ENCODE measurements around the gene ZNF784. TPM values are rescaled to one million over a fixed set of nuclear protein-coding genes. Genes with fewer than 3 reads are reported as not detected.

ZNF784 gene
- total and polyA plus RNA-seq, 2 of the 13 experiments (the other 11 are each of a cell fraction or from before 2014, with no cell fraction given), result 4.1 to 4.2 TPM

GRCh38 chr19:55640043-55640576 is 15.7 kb upstream of the ZNF784 start (continued):
- TF ChIP-seq ZGPAT (CRISPR knock-in tag; IDR thresholded peaks at IDR 0.05), result 0 out of 2 replicates have a peak, but pooled peaks have one; percentile 5
- TF ChIP-seq NCOA1 (CRISPR knock-in tag; IDR thresholded peaks at IDR 0.05), result peak; percentile 59; the same call in 1 of the 2 replicates
- TF ChIP-seq REL (CRISPR knock-in tag; conservative IDR thresholded peaks at IDR 0.05), result no peak
- TF ChIP-seq ZFP91 (CRISPR knock-in tag; IDR thresholded peaks at IDR 0.05; ENCODE audit: borderline replicate concordance), result no peak; the same call in 1 of the 2 replicates
- no peak for TF ChIP-seq CBX5 (CRISPR knock-in tag; IDR thresholded peaks at IDR 0.05; ENCODE audit: borderline replicate concordance)
- no peak for TF ChIP-seq ZNF598 (CRISPR knock-in tag; IDR thresholded peaks at IDR 0.05; ENCODE audit: borderline replicate concordance)
- TF ChIP-seq ZSCAN29 (CRISPR knock-in tag; conservative IDR thresholded peaks at IDR 0.05), result no peak
- no peak for TF ChIP-seq ZNF317 (CRISPR knock-in tag; IDR thresholded peaks at IDR 0.05)
- TF ChIP-seq ZNF235 (CRISPR knock-in tag; IDR thresholded peaks at IDR 0.05; ENCODE audit: borderline replicate concordance), result 0 out of 2 replicates have a peak, but pooled peaks have one; percentile 61
- TF ChIP-seq DMAP1 (CRISPR knock-in tag; IDR thresholded peaks at IDR 0.05), result no peak
- TF ChIP-seq KMT2B (CRISPR knock-in tag; IDR thresholded peaks at IDR 0.05), result 0 out of 2 replicates have a peak, but pooled peaks have one; percentile 12
- TF ChIP-seq KLF12 (CRISPR knock-in tag; IDR thresholded peaks at IDR 0.05; ENCODE audit: borderline replicate concordance), result no peak
- TF ChIP-seq RBM22 (optimal IDR thresholded peaks at IDR 0.05; ENCODE audit: low read length), result no peak
- no peak; the same call in 1 of the 2 replicates for TF ChIP-seq RXRA (CRISPR knock-in tag; IDR thresholded peaks at IDR 0.05)
- no peak for TF ChIP-seq HOMEZ (CRISPR knock-in tag; IDR thresholded peaks at IDR 0.05; ENCODE audit: low read depth)
- TF ChIP-seq KLF15 (CRISPR knock-in tag; IDR thresholded peaks at IDR 0.05; ENCODE audit: borderline replicate concordance), result no peak
- TF ChIP-seq RFX5 (IDR thresholded peaks at IDR 0.05; ENCODE audit: low read depth, low read length), result no peak
- no peak for TF ChIP-seq ZNF761 (CRISPR knock-in tag; conservative IDR thresholded peaks at IDR 0.05)
- TF ChIP-seq LBX2 (CRISPR knock-in tag; IDR thresholded peaks at IDR 0.05; ENCODE audit: borderline replicate concordance), result peak; percentile 38; the same call in 1 of the 2 replicates
- no peak for TF ChIP-seq GABPA (IDR thresholded peaks at IDR 0.05; ENCODE audit: low read depth, low read length)
- TF ChIP-seq GABPA (CRISPR knock-in tag; IDR thresholded peaks at IDR 0.05; ENCODE audit: low read depth), result no peak
- TF ChIP-seq ZNF580 (CRISPR knock-in tag; IDR thresholded peaks at IDR 0.05; ENCODE audit: borderline replicate concordance, low read depth), result peak; percentile 7; the same call in 1 of the 2 replicates
- TF ChIP-seq ZBTB7A (CRISPR knock-in tag; IDR thresholded peaks at IDR 0.05), result no peak
- no peak for TF ChIP-seq SMC3 (IDR thresholded peaks at IDR 0.05; ENCODE audit: low read length)
- no peak for TF ChIP-seq MYPOP (CRISPR knock-in tag; IDR thresholded peaks at IDR 0.05)
- peak; percentile 28; the same call in 1 of the 2 replicates for TF ChIP-seq ZSCAN21 (CRISPR knock-in tag; IDR thresholded peaks at IDR 0.05; ENCODE audit: borderline replicate concordance)

Measured in HepG2 (cell line).